Spleen (tissue), 7 donors: Measurements from ENCODE around the gene OR2A2.

Experiments
- CTCF ChIP-seq, 11 experiments: fragments of 200-600 bp in 7 of 11; fragments of 450-650 bp in 4 of 11; sonication (generic) in 4 of 11; IDR thresholded peaks in 8 of 11; conservative IDR thresholded peaks in 3 of 11; 1 replicate in 7 of 11; 2 replicates in 4 of 11; pipeline versions ENCODE4 v1.4.0 to v1.8.0; 2016 to 2021; ENCODE audit warnings: antibody characterized with exemption in 11 of 11, inconsistent platforms in 4 of 11, mild to moderate bottlenecking in 1 of 11
- POLR2A ChIP-seq, 3 donors: fragments of 450-650 bp; IDR thresholded peaks; one replicate each; pipeline ENCODE4 v1.5.1; 2017; ENCODE audit warnings: antibody characterized with exemption in 3 of 3, mild to moderate bottlenecking in 1 of 3
- donor health status: DM: no; HTN: no; CAD: no; lungs with moderate emphysema.
- donor health status: DM: no; HTN: no; CAD: no.
- donor health status: DM: no; HTN: no; CAD: no.

GRCh38 chr7:144105211-144105610 is 4.2 kb upstream of the OR2A2 start:
- TF ChIP-seq CTCF (IDR thresholded peaks at IDR 0.05 in 8 of 11, conservative IDR thresholded peaks at IDR 0.05 in 3 of 11) (no peak), POLR2A (IDR thresholded peaks at IDR 0.05) (no peak)
